Liver (tissue), 9 donors: ENCODE results near the gene RECQL5. TPM values are rescaled to one million over a fixed set of nuclear protein-coding genes. Genes with fewer than 3 reads are reported as not detected.

Experiments
- DNase-seq: peaks from one replicate; pipeline ENCODE4 v3.0.0-alpha.2; 2017; ENCODE audit warnings: low spot score
- H3K27ac ChIP-seq, 2 donors: one replicate each; pipeline ENCODE4 v1.7.0; 2013; ENCODE audit warnings: inconsistent platforms in 2 of 2, low read length in 2 of 2, control low read depth in 1 of 2, low read depth in 1 of 2, mild to moderate bottlenecking in 1 of 2
- H3K27me3 ChIP-seq, 4 donors: one replicate each; pipeline versions ENCODE4 v1.6.1 to v1.7.0; 2013; ENCODE audit warnings: low read length in 3 of 4, inconsistent platforms in 1 of 4, mild to moderate bottlenecking in 1 of 4, moderate library complexity in 1 of 4; ENCODE audit not compliant: control insufficient read depth in 4 of 4, insufficient read depth in 4 of 4
- H3K36me3 ChIP-seq, 4 donors: one replicate each; pipeline versions ENCODE4 v1.6.1 to v1.7.0; 2013; ENCODE audit warnings: low read length in 3 of 4, mild to moderate bottlenecking in 3 of 4, low read depth in 1 of 4, moderate library complexity in 1 of 4; ENCODE audit not compliant: control insufficient read depth in 4 of 4, insufficient read depth in 3 of 4
- H3K4me1 ChIP-seq, 4 donors: one replicate each; pipeline versions ENCODE4 v1.6.1 to v1.7.0; 2013; ENCODE audit warnings: low read length in 3 of 4, mild to moderate bottlenecking in 3 of 4, moderate library complexity in 1 of 4; ENCODE audit not compliant: control insufficient read depth in 4 of 4, insufficient read depth in 4 of 4
- H3K4me3 ChIP-seq, 3 donors: one replicate each; pipeline versions ENCODE4 v1.6.1 to v1.7.0; 2013; ENCODE audit warnings: low read length in 3 of 3, control low read depth in 1 of 3, low read depth in 1 of 3, mild to moderate bottlenecking in 1 of 3
- H3K9ac ChIP-seq, 2 donors: one replicate each; pipeline ENCODE4 v1.7.0; 2013; ENCODE audit warnings: low read length in 2 of 2, mild to moderate bottlenecking in 2 of 2, moderate library complexity in 2 of 2, control low read depth in 1 of 2, low read depth in 1 of 2
- H3K9me3 ChIP-seq, 4 donors: one replicate each; pipeline versions ENCODE4 v1.6.1 to v1.7.0; 2013; ENCODE audit warnings: low read length in 3 of 4; ENCODE audit not compliant: control insufficient read depth in 4 of 4
- ATF3 ChIP-seq: IDR thresholded peaks from 2 replicates; pipeline ENCODE4 v1.6.1; 2016; ENCODE audit warnings: antibody characterized with exemption
- CTCF ChIP-seq: fragments of 150-350 bp; IDR thresholded peaks from 2 replicates; pipeline ENCODE4 v1.5.1; 2017; ENCODE audit warnings: improper control_type of control experiment, low read depth, low read length; ENCODE audit not compliant: missing input control
- EGR1 ChIP-seq, 2 donors: IDR thresholded peaks; 2 replicates each; pipeline ENCODE4 v1.6.1; 2016 to 2018; ENCODE audit warnings: antibody characterized with exemption in 2 of 2, low read depth in 2 of 2
- FOXA1 ChIP-seq: IDR thresholded peaks from 2 replicates; pipeline ENCODE4 v1.6.1; 2016; ENCODE audit warnings: antibody characterized with exemption
- FOXA2 ChIP-seq: IDR thresholded peaks from 2 replicates; pipeline ENCODE4 v1.6.1; 2016; ENCODE audit warnings: antibody characterized with exemption
- GABPA ChIP-seq, 2 donors: IDR thresholded peaks in 1 of 2; conservative IDR thresholded peaks in 1 of 2; 2 replicates each; pipeline ENCODE4 v1.6.1; 2016; ENCODE audit warnings: antibody characterized with exemption in 2 of 2, mild to moderate bottlenecking in 1 of 2, moderate library complexity in 1 of 2
- HNF4A ChIP-seq, 2 donors: conservative IDR thresholded peaks; 2 replicates each; pipeline ENCODE4 v1.6.1; 2016; ENCODE audit warnings: antibody characterized with exemption in 2 of 2, mild to moderate bottlenecking in 2 of 2
- HNF4G ChIP-seq: IDR thresholded peaks from 2 replicates; pipeline ENCODE4 v1.6.1; 2016; ENCODE audit warnings: antibody characterized with exemption
- JUND ChIP-seq, 2 donors: IDR thresholded peaks; 2 replicates each; pipeline ENCODE4 v1.6.1; 2016; ENCODE audit warnings: antibody characterized with exemption in 2 of 2
- MAX ChIP-seq: IDR thresholded peaks from 2 replicates; pipeline ENCODE4 v1.6.1; 2016; ENCODE audit warnings: antibody characterized with exemption
- NR2F2 ChIP-seq: IDR thresholded peaks from 2 replicates; pipeline ENCODE4 v1.6.1; 2016; ENCODE audit warnings: antibody characterized with exemption
- RAD21 ChIP-seq, 2 donors: IDR thresholded peaks; 2 replicates each; pipeline ENCODE4 v1.6.1; 2016; ENCODE audit warnings: antibody characterized with exemption in 2 of 2, mild to moderate bottlenecking in 2 of 2
- REST ChIP-seq: IDR thresholded peaks from 2 replicates; pipeline ENCODE4 v1.6.1; 2016; ENCODE audit warnings: antibody characterized with exemption, mild to moderate bottlenecking
- RXRA ChIP-seq, 2 donors: IDR thresholded peaks; 2 replicates each; pipeline ENCODE4 v1.6.1; 2017 to 2018; ENCODE audit warnings: antibody characterized with exemption in 2 of 2, mild to moderate bottlenecking in 1 of 2
- SP1 ChIP-seq: IDR thresholded peaks from 2 replicates; pipeline ENCODE4 v1.6.1; 2018; ENCODE audit warnings: antibody characterized with exemption, mild to moderate bottlenecking
- TAF1 ChIP-seq: conservative IDR thresholded peaks from 2 replicates; pipeline ENCODE4 v1.6.1; 2016; ENCODE audit warnings: antibody characterized with exemption, mild to moderate bottlenecking
- YY1 ChIP-seq: IDR thresholded peaks from 2 replicates; pipeline ENCODE4 v1.6.1; 2016; ENCODE audit warnings: antibody characterized with exemption, mild to moderate bottlenecking
- ZBTB33 ChIP-seq: IDR thresholded peaks from 2 replicates; pipeline ENCODE4 v1.6.1; 2016; ENCODE audit warnings: antibody characterized with exemption
- WGBS: extraction: QIAGEN DNeasy Blood & Tissue Kit; methylation state at CpG from one replicate; pipeline ENCODE4 v1.1.7; 2013; 5-methylcytosine and 5-hydroxymethylcytosine counted together
- polyA plus RNA-seq, 2 donors: library from polyadenylated mRNA; stranded (reverse) in 1 of 2; unstranded in 1 of 2; fragments of 200-250 nt in 1 of 2; fragments of >200 nt in 1 of 2; fragmentation: Nextera tagmentation in 1 of 2; extraction: Ambion mirVana in 1 of 2; gene quantifications; one replicate each; pipeline versions ENCODE4 v1.2.1 to v1.2.3, GENCODE V29; 2013 to 2015
- total RNA-seq, 2 donors: library from RNA; depleted of rRNA; stranded (reverse); fragments of >200 nt; gene quantifications; one replicate each; pipeline ENCODE4 v1.2.3, GENCODE V29; 2014
- donor health status: healthy.
- donor health status: healthy.
- donor health status: healthy.
- donor health status: healthy.
- donor health status: healthy.

The RECQL5 gene
- total and polyA plus RNA-seq, 4 donors = 8.3 to 15.1 (median 11.5) TPM

- Histone ChIP-seq H3K4me3 (no peak overlapping the region), H3K4me1 (peaks cover 8 to 25% (median 16%) of the 10 kb centered on the region in 4 donors), H3K27ac (no peak overlapping the region), H3K9me3 (no peaks in the 10 kb centered on the region), H3K36me3 (peaks cover 0 to 10% (median 2%) of the 10 kb centered on the region in 4 donors), H3K9ac (no peak overlapping the region), H3K27me3 (no peaks in the 10 kb centered on the region)
- DNase-seq = peak; percentile 57
- TF ChIP-seq GABPA (IDR thresholded peaks at IDR 0.05 in 1 of 2, conservative IDR thresholded peaks at IDR 0.05 in 1 of 2) (no peak), REST (no peak), RXRA (IDR thresholded peaks at IDR 0.05) (no peak), JUND (IDR thresholded peaks at IDR 0.05) (no peak), RAD21 (IDR thresholded peaks at IDR 0.05) (no peak), HNF4G (no peak), MAX (no peak)
- 92% methylated on average over 20 of the region's 20 CpGs for WGBS
Observed at GRCh38 chr17:75634754-75635609, 32.0 kb downstream of the RECQL5 start.

- H3K36me3 ChIP-seq = peaks cover 0 to 10% (median 1%) of the 10 kb centered on the region in 4 donors
- TF ChIP-seq TAF1 (no peak), RXRA (IDR thresholded peaks at IDR 0.05) (no peak), GABPA (IDR thresholded peaks at IDR 0.05 in 1 of 2, conservative IDR thresholded peaks at IDR 0.05 in 1 of 2) (no peak), FOXA2 (no peak), JUND (IDR thresholded peaks at IDR 0.05) (no peak), YY1 (no peak), HNF4G (no peak), ATF3 (no peak), RAD21 (IDR thresholded peaks at IDR 0.05) (no peak), FOXA1 (no peak), REST (no peak), NR2F2 (no peak), SP1 (no peak), MAX (no peak), HNF4A (conservative IDR thresholded peaks at IDR 0.05) (no peak), CTCF (no peak), ZBTB33 (no peak), EGR1 (IDR thresholded peaks at IDR 0.05; ENCODE audit: low read depth in 2 of 2) (no peak)
- WGBS = 92% methylated on average over 9 of the region's 9 CpGs
- H3K27ac ChIP-seq = no peak overlapping the region
- DNase-seq = no peak
- H3K4me3 ChIP-seq = no peak overlapping the region
- H3K9ac ChIP-seq = no peak overlapping the region
- no peaks in the 10 kb centered on the region for H3K27me3 ChIP-seq
- no peaks in the 10 kb centered on the region for H3K9me3 ChIP-seq
- H3K4me1 ChIP-seq = peaks cover 8 to 25% (median 16%) of the 10 kb centered on the region in 4 donors
Observed at GRCh38 chr17:75634376-75634740, 32.6 kb downstream of the RECQL5 start.
